BJ (cell line): ENCODE measurements around the gene IL10RA. TPM values are rescaled to one million over a fixed set of nuclear protein-coding genes. Genes with fewer than 3 reads are reported as not detected.

Source experiments
- CTCF ChIA-PET: fragments of 350-600 bp; formaldehyde crosslinking; extraction: SDS; loops from one replicate; lab custom pipeline; 2021; ENCODE audit warnings: antibody characterized with exemption, inconsistent platforms; lab: Yijun Ruan, JAX
- POLR2A ChIA-PET: fragments of 300-600 bp; sonication (Branson Sonifier 250); formaldehyde crosslinking; extraction: SDS; loops from one replicate; lab custom pipeline; 2021; ENCODE audit warnings: antibody characterized with exemption; lab: Charles Lee
- DNase-seq: peaks from one replicate; pipeline ENCODE4 v3.0.0-alpha.2; 2011; ENCODE audit warnings: low read depth
- H3K27me3 ChIP-seq: 2 replicates; pipeline ENCODE4 v1.6.0; 2011; ENCODE audit warnings: low read length; ENCODE audit not compliant: control insufficient read depth, insufficient read depth
- H3K36me3 ChIP-seq: 2 replicates; pipeline ENCODE4 v1.5.1; 2011; ENCODE audit warnings: low read length; ENCODE audit not compliant: control insufficient read depth, insufficient read depth
- H3K4me3 ChIP-seq: 2 replicates; pipeline ENCODE4 v1.5.1; 2011; ENCODE audit warnings: low read depth, mild to moderate bottlenecking, control low read depth, low read length
- CTCF ChIP-seq: IDR thresholded peaks from 2 replicates; pipeline ENCODE4 v1.5.1; 2011; ENCODE audit warnings: low read depth, mild to moderate bottlenecking, control low read depth, inconsistent platforms, low read length, moderate library complexity; ENCODE audit not compliant: insufficient read depth
- polyA plus RNA-seq: library from polyadenylated mRNA; depleted of rRNA; stranded (reverse); fragments of >200 nt; gene quantifications from 2 replicates; pipeline ENCODE4 v1.2.3, GENCODE V29; 2011

IL10RA gene
- polyA plus RNA-seq, 1 experiment, result not detected

- Histone ChIP-seq H3K27me3 (no peaks in the 10 kb centered on the region), H3K36me3 (no peaks in the 10 kb centered on the region), H3K4me3 (no peak overlapping the region)
- CTCF ChIA-PET, result interaction anchor here (0.6 to 1.2 kb wide), 2 partner anchors 8 to 157 kb away, joined by 3 read pairs; no protein-coding TSS in a partner anchor
- POLR2A ChIA-PET, result no interaction called here
- DNase-seq, result no peak
- no peak for TF ChIP-seq CTCF
Measured at GRCh38 chr11:117998664-117999353, 12.6 kb downstream of the IL10RA start.

- no peak for TF ChIP-seq CTCF
- Histone ChIP-seq H3K4me3 (no peak overlapping the region), H3K36me3 (no peaks in the 10 kb centered on the region), H3K27me3 (no peaks in the 10 kb centered on the region)
- ChIA-PET CTCF (interaction anchor here (1.2 kb wide), 1 partner anchor 157 kb away, joined by 3 read pairs; no protein-coding TSS in a partner anchor), POLR2A (no interaction called here)
- DNase-seq, result no peak
Measured at GRCh38 chr11:117999354-117999993, 13.3 kb downstream of the IL10RA start.

- TF ChIP-seq CTCF, result no peak
- POLR2A ChIA-PET, result no interaction called here
- no peaks in the 10 kb centered on the region for H3K27me3 ChIP-seq
- CTCF ChIA-PET, result no interaction called here
- H3K36me3 ChIP-seq, result no peaks in the 10 kb centered on the region
- no peak for DNase-seq
- H3K4me3 ChIP-seq, result no peak overlapping the region
Measured at GRCh38 chr11:118000067-118000849, 14.1 kb downstream of the IL10RA start.

GRCh38 chr11:118000850-118001228, 14.6 kb downstream of the IL10RA start:
- Histone ChIP-seq H3K27me3 (no peaks in the 10 kb centered on the region), H3K4me3 (no peak overlapping the region), H3K36me3 (no peaks in the 10 kb centered on the region)
- no peak for DNase-seq
- CTCF ChIA-PET, result no interaction called here
- POLR2A ChIA-PET, result no interaction called here
- no peak for TF ChIP-seq CTCF

- CTCF ChIA-PET, result no interaction called here
- no peak for TF ChIP-seq CTCF
- POLR2A ChIA-PET, result no interaction called here
- DNase-seq, result no peak
- no peaks in the 10 kb centered on the region for H3K36me3 ChIP-seq
- no peaks in the 10 kb centered on the region for H3K27me3 ChIP-seq
- no peak overlapping the region for H3K4me3 ChIP-seq
Measured at GRCh38 chr11:118001494-118001971, 15.3 kb downstream of the IL10RA start.
